ENCODE results near the gene MVB12A. TPM values are rescaled to one million over a fixed set of nuclear protein-coding genes. Genes with fewer than 3 reads are reported as not detected.

MVB12A gene
- total and polyA plus RNA-seq, 2 donors (not counting 3 experiments of a cell fraction or from before 2014, with no cell fraction given): 63.3 to 88.8 TPM

GRCh38 chr19:17450264-17451075 lies 30.6 kb downstream of the MVB12A start:
- POLR2A ChIA-PET: interaction anchor here (0.7 kb wide), 1 partner anchor 172 kb away, joined by 3 read pairs; no protein-coding TSS in a partner anchor
- peak; percentile 44 for FAIRE-seq

More at GRCh38 chr19:17450264-17451075, 30.6 kb downstream of the MVB12A start:
- DNase-seq (ENCODE audit: low read depth, low spot score): no peak
- no peak overlapping the region for H3K4me2 ChIP-seq (ENCODE audit: insufficient read depth, low read length)
- no peak overlapping the region for H3K9ac ChIP-seq (replicated peaks; ENCODE audit: extremely low read depth, insufficient read depth, low read length)
- dilution Hi-C loops (cut with MboI; ENCODE audit: extremely low pct_ligation_motif_present, low sequenced_read_pairs): no loop called here
- BruUV-seq (replicated peaks): no TSS peak
- H3K9me1 ChIP-seq (replicated peaks; ENCODE audit: control insufficient read depth, extremely low read depth, insufficient read depth, low read length): no peaks in the 10 kb centered on the region
- no peaks in the 10 kb centered on the region for H3K79me2 ChIP-seq (ENCODE audit: control insufficient read depth, insufficient read depth, low read length)
- H3K4me1 ChIP-seq (ENCODE audit: control insufficient read depth, extremely low read depth, insufficient read depth, low read length): no peaks in the 10 kb centered on the region
- no peaks in the 10 kb centered on the region for H3K36me3 ChIP-seq (ENCODE audit: control insufficient read depth in 2 of 2, extremely low read depth in 1 of 2, insufficient read depth in 2 of 2, low read length in 2 of 2)
- no peaks in the 10 kb centered on the region for H4K20me1 ChIP-seq (replicated peaks; ENCODE audit: control insufficient read depth, extremely low read depth, insufficient read depth, low read length)
- no peak for TF ChIP-seq GATA2 (IDR thresholded peaks at IDR 0.05; ENCODE audit: insufficient read depth, insufficient read length, low read depth, low read length)
- no peak for TF ChIP-seq POLR2AphosphoS5 (IDR thresholded peaks at IDR 0.05; ENCODE audit: insufficient read depth, low read depth, low read length)
- TF ChIP-seq POLR2A (IDR thresholded peaks at IDR 0.05; ENCODE audit: low read depth, low read length): no peak
- TF ChIP-seq FOS (IDR thresholded peaks at IDR 0.05; ENCODE audit: borderline replicate concordance, insufficient read depth, low read length): no peak
- TF ChIP-seq, protein P1, sequence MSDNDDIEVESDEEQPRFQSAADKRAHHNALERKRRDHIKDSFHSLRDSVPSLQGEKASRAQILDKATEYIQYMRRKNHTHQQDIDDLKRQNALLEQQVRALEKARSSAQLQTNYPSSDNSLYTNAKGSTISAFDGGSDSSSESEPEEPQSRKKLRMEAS (IDR thresholded peaks at IDR 0.05; ENCODE audit: insufficient read depth, insufficient read length): no peak
- TF ChIP-seq EZH2 (IDR thresholded peaks at IDR 0.05; ENCODE audit: borderline replicate concordance, low read depth, low read length, severe bottlenecking): no peak
- no peak for TF ChIP-seq CTCF (IDR thresholded peaks at IDR 0.05; ENCODE audit: extremely low read depth in 1 of 2, insufficient read depth in 1 of 2, low read depth in 1 of 2, low read length in 2 of 2)
- no peak for TF ChIP-seq JUN (IDR thresholded peaks at IDR 0.05; ENCODE audit: borderline replicate concordance, insufficient read depth, insufficient read length, low read depth)
- TF ChIP-seq MYC (IDR thresholded peaks at IDR 0.05; ENCODE audit: low read depth, low read length): no peak
- H3K4me3 ChIP-seq (replicated peaks in 1 of 3; ENCODE audit: insufficient read depth in 1 of 3, low read depth in 1 of 3, low read length in 3 of 3): no peak overlapping the region
- CTCF ChIA-PET: no interaction called here
- H3K27me3 ChIP-seq (ENCODE audit: control insufficient read depth in 2 of 2, insufficient read depth in 2 of 2, low read length in 2 of 2): peaks cover 17 to 30% of the 10 kb centered on the region in 2 experiments
- H3K9me3 ChIP-seq (replicated peaks; ENCODE audit: control insufficient read depth, insufficient read depth, low read length): no peaks in the 10 kb centered on the region
- no peak overlapping the region for H3K27ac ChIP-seq (ENCODE audit: insufficient read depth, low read depth, low read length)
- no peak overlapping the region for H2AFZ ChIP-seq (ENCODE audit: low read depth, low read length)
- intact Hi-C loops (cut with micrococcal nuclease): loop anchor here (5.0 kb wide), 1 partner anchor 327 kb away; no protein-coding TSS in a partner anchor
